ENCODE measurements around the gene RAD9B.
"Not testable (repeated sequence)": the region's sequence is repeated elsewhere in the genome, so short reads cannot be mapped to it uniquely, and the experiment has no call there.

The RAD9B gene

DNA sequence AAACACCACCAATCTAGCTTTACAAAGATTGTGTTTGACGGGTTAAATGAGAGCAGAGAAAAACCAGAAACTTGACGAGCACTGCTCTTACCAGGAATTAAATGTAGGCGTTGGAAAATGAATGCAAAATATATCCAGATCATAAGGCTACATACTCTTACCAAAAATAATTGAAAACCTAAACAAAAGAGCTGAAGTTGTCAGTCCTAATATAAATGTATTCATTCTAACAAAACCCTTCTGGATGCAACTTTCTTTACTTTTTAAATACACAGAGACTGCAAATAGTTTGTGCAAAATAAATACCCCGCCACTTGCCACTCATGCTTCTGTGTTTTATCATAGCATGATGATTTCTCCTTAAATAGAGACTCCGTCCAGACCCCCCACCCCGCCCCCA lies 32.7 kb downstream of the RAD9B start:
- Histone ChIP-seq H3K4me3 (no peak overlapping the region), H4K20me1 (peaks cover 0 to 84% (median 37%) of the 10 kb centered on the region in 11 experiments; a peak in 18 of 22 replicates), H3K9ac (no peak overlapping the region), H3K4me1 (peaks cover 0 to 7% (median 0%) of the 10 kb centered on the region in 10 experiments; a peak in 2 of 20 replicates), H3K27ac (no peak overlapping the region), H3K9me3 (replicated peaks in 1 of 11) (no peaks in the 10 kb centered on the region), H3K4me2 (no peak overlapping the region), H3K36me3 (peaks cover 92 to 100% (median 98%) of the 10 kb centered on the region in 11 experiments), H3K27me3 (no peaks in the 10 kb centered on the region)
- TF ChIP-seq Cebpa-rat (IDR thresholded peaks at IDR 0.05): no peak

DNA sequence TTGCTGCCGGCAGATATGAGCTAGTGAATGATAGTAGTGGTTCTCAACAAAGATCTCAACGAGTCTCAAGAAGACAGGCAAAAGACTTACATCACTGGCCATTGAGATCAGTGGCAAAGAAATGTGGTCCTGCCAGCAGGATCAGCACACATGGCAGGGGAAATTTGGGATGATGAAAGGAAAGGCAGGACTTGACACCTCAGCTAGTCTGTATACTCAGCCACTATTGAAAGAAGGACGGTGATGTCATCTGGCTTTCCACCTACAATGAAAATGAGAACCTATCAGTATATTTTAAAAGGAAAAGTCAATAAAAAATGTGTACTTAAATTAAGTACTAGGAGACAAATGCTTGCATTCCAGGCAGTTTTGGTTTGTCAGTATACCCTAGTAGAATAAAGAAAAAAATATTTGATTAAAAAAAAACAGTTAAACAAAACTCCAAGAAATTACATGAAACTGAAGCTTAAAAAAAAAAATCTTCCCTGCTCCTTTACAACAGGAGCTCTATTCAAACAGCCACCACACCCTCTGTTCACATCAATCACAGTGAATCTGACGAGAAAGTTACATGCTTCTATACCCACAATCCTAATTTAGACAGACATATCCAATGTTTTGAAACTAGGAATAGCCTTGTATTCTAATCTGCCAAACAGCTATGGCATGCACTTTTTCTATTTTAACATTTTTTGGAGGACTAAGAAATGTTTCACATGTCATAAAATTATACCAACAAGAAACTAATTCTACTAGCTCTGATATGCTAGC lies 34.9 kb downstream of the RAD9B start:
- no peak overlapping the region for H3K4me2 ChIP-seq
- H3K4me1 ChIP-seq: peaks cover 0 to 7% (median 0%) of the 10 kb centered on the region in 10 experiments; a peak in 2 of 20 replicates
- H3K36me3 ChIP-seq: peaks cover 95 to 100% (median 98%) of the 10 kb centered on the region in 11 experiments
- no peak for TF ChIP-seq Cebpa-rat (IDR thresholded peaks at IDR 0.05)
- H3K27me3 ChIP-seq: no peaks in the 10 kb centered on the region
- peaks cover 0 to 92% (median 42%) of the 10 kb centered on the region in 11 experiments; a peak in 18 of 22 replicates for H4K20me1 ChIP-seq
- H3K4me3 ChIP-seq: no peak overlapping the region
- no peak overlapping the region for H3K27ac ChIP-seq
- no peak overlapping the region for H3K9ac ChIP-seq
- H3K9me3 ChIP-seq (replicated peaks in 1 of 11): no peaks in the 10 kb centered on the region

DNA sequence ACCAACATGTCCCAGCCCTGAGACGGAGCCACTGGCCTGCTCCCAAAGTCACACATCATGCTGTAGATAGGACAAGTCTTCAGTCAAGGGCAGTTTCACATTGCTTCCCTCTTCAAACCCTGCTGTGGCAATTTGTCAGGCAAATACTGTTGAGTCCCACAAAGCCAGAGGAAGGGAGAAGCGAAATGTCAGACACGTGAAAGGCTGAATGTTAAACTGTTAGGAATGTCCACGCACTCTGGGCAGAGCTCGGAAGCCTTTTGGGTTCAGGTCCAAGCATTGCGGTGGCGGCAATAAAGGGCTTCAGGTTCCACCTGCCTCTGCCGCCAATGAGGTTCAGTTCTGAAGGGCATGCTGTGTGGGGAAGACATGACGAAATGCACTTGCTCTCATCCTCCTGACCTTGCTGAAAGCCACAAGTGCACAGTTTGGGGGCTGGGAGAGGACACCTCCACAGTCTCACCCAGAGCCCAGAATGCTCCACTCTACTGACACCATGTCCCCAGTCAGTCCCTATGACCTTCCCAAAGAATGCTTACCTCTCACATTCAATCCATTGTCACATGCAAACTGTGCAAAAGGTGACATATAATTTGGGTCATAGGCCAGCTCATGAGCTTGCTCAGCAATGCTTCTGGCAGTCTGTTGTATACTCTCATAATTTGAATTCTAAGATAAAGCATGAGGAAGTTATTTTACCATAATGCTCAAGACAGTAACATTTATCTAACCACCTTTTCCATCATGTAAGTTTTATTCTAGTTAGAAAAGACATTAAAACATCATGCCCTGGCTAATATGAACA lies 35.7 kb downstream of the RAD9B start:
- Histone ChIP-seq H3K9me3 (replicated peaks in 1 of 11) (no peaks in the 10 kb centered on the region), H3K4me3 (no peak overlapping the region), H3K4me2 (no peak overlapping the region), H3K9ac (no peak overlapping the region), H3K27me3 (no peaks in the 10 kb centered on the region), H4K20me1 (peaks cover 1 to 91% (median 44%) of the 10 kb centered on the region in 11 experiments; a peak in 19 of 22 replicates), H3K27ac (no peak overlapping the region), H3K4me1 (peaks cover 0 to 5% (median 0%) of the 10 kb centered on the region in 10 experiments; a peak in 5 of 20 replicates), H3K36me3 (peaks cover 95 to 100% (median 98%) of the 10 kb centered on the region in 11 experiments)
- TF ChIP-seq Cebpa-rat (IDR thresholded peaks at IDR 0.05): no peak

DNA sequence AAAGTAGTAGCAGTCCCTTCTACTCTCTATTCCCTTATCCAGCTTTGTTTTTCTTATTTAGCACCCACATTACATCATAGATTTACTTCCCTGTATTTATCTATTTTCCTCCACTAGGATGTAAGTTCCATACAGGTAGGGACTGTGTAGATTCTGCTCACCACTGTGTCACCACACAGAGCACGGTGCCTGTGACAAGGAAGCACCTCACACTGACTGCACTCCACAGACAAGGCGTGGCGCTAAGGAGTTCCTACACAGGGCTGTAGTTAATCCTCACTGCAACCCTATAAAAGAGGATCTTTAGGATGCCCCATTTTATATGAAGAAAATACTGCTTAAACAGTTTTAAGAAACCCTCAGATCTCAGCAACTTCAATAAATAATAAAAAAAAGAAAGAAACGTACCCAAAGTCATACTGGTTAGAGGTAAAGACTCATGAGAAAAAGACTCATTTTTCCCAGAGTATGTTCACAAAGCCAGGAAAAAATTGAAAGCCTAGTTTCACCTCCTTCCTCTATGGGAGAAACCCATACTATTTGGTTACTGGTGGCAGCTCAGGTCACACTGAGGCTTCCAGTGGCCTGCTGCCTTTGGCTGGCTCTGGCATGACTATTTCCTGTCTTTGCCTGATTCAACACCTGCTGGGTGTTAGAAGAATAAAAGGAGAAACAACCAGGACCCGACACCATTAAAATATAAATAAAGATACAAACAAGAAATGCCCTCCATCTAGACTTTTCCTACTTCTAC lies 36.9 kb downstream of the RAD9B start:
- Histone ChIP-seq H3K27ac (no peak overlapping the region), H3K36me3 (peaks cover 95 to 100% (median 99%) of the 10 kb centered on the region in 11 experiments), H4K20me1 (peaks cover 5 to 94% (median 55%) of the 10 kb centered on the region in 11 experiments; a peak in 20 of 22 replicates), H3K4me1 (peaks cover 0 to 8% (median 4%) of the 10 kb centered on the region in 10 experiments; a peak in 5 of 20 replicates), H3K4me2 (no peak overlapping the region), H3K27me3 (no peaks in the 10 kb centered on the region), H3K9ac (no peak overlapping the region; a peak in 1 of 22 replicates), H3K4me3 (no peak overlapping the region), H3K9me3 (replicated peaks in 1 of 11) (no peaks in the 10 kb centered on the region)
- no peak for TF ChIP-seq Cebpa-rat (IDR thresholded peaks at IDR 0.05)

DNA sequence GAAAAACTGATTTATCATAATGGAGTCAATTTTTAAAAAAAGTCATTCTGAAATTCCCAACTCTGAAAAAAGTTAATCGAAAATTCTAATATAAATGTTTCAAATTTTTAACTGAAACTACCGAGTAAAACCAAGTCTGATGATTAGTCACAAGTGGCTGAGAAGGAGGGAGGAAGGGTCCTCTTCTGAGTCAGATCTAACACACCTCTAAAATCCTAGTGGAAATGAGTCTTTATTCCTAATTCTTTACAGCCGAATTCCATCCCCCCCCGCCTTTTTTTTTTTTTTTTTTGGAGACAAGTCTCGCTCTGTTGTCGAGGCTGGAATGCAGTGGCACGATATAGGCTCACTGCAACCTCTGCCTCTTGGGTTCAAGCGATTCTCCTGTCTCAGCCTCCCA lies 37.9 kb downstream of the RAD9B start:
- no peak overlapping the region for H3K27ac ChIP-seq

DNA sequence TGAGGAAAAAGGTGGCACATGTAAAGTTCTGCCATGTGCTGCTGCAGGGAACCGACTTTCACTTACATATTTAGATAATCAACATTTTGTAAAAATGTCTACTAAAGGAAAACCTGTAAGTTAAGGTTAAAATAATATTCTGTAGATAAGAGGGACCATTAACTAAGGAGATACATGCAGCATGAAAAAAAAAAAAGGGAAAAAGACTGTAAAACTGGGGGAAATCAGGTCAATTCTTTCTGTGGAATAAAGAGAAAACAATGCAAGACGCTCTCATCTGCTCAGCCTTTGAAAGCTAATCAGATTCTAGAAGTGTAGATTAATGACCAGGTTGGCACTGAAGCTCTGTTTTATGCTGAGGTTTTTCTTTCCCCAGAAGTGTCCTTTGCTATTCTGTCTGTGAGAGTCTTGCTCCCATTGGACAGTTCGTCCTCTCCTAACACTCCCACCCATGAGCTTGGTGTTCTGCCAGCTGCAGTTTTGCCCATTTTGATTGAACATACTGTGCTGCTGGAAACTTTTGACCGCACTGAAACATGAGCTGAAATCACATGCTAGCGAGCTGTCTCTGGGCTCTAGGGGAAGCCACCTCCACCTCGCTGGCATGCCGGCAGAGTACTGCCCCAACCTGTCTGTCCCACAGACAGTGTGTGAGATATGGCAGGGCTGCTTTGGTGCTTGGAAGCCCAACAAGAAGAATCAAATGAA lies 41.3 kb downstream of the RAD9B start:
- peaks cover 80 to 100% (median 93%) of the 10 kb centered on the region in 11 experiments for H3K36me3 ChIP-seq
- peaks cover 0 to 33% (median 18%) of the 10 kb centered on the region in 10 experiments; a peak in 12 of 20 replicates for H3K4me1 ChIP-seq
- no peaks in the 10 kb centered on the region for H3K9me3 ChIP-seq (replicated peaks in 1 of 11)
- no peak for TF ChIP-seq Cebpa-rat (IDR thresholded peaks at IDR 0.05)
- no peaks in the 10 kb centered on the region for H3K27me3 ChIP-seq
- peaks cover 12 to 94% (median 65%) of the 10 kb centered on the region in 11 experiments; a peak in 19 of 22 replicates for H4K20me1 ChIP-seq
- no peak overlapping the region for H3K4me2 ChIP-seq
- H3K27ac ChIP-seq: peak overlapping the region in 6 of 11 experiments; percentile 4 to 53 (median 16); a peak in 5 of 22 replicates
- no peak overlapping the region for H3K4me3 ChIP-seq
- peak overlapping the region in 1 of 11 experiments; percentile 3; a peak in 3 of 22 replicates for H3K9ac ChIP-seq

More for the DNA sequence above, 37.9 kb downstream of the RAD9B start:
- TF ChIP-seq Cebpa-rat (IDR thresholded peaks at IDR 0.05): no peak
- Histone ChIP-seq H3K9me3 (replicated peaks in 1 of 11) (no peaks in the 10 kb centered on the region), H3K9ac (no peak overlapping the region), H3K4me2 (no peak overlapping the region), H4K20me1 (peaks cover 5 to 88% (median 59%) of the 10 kb centered on the region in 11 experiments; a peak in 20 of 22 replicates), H3K4me3 (no peak overlapping the region), H3K36me3 (peaks cover 95 to 100% (median 98%) of the 10 kb centered on the region in 11 experiments), H3K4me1 (peaks cover 0 to 11% (median 8%) of the 10 kb centered on the region in 10 experiments; a peak in 11 of 20 replicates), H3K27me3 (no peaks in the 10 kb centered on the region)

DNA sequence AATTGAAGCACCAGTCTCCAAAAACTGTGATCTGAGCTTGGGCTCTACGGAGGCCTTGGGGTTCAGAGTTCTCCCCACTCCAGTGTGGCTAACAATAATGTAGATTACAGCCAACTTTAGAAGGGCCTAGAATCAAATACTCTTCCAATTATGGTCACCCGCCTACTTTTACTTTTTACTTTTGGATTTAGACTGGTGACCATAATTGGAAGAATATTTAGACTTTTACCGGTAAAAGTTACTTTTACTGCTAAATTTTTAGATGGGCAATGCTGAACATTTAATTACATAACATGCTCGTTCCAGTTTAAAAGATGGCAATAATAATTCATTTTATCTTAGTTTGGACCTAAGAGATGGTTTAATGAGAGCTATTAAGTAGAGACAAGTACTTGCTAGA lies 41.8 kb downstream of the RAD9B start:
- Histone ChIP-seq H3K9ac (no peak overlapping the region; a peak in 1 of 22 replicates), H3K27ac (peak overlapping the region in 2 of 11 experiments; percentile 3 to 17; a peak in 1 of 22 replicates), H3K9me3 (replicated peaks in 1 of 11) (no peaks in the 10 kb centered on the region), H3K4me3 (no peak overlapping the region), H3K4me1 (peaks cover 0 to 33% (median 18%) of the 10 kb centered on the region in 10 experiments; a peak in 12 of 20 replicates), H3K27me3 (no peaks in the 10 kb centered on the region), H3K4me2 (no peak overlapping the region), H3K36me3 (peaks cover 80 to 100% (median 93%) of the 10 kb centered on the region in 11 experiments), H4K20me1 (peaks cover 17 to 94% (median 65%) of the 10 kb centered on the region in 11 experiments; a peak in 20 of 22 replicates)
- TF ChIP-seq Cebpa-rat (IDR thresholded peaks at IDR 0.05): no peak

DNA sequence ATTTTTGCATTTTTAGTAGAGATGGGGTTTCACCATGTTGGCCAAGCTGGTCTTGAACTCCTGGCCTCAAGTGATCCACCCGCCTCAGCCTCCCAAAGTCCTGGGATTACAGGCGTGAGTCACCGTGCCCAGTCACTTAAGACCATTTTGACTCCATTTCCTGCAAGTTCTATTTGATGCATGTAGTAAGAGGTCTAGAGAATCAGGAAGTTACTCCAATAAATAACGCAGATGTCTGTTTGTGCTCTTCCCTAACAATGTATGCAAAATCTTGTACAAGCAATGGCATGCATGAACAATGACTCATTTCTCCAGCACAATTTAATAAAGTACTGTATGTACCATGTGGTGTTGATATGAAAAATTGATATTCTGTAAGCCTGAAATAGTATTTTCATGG lies 43.1 kb downstream of the RAD9B start:
- H3K27ac ChIP-seq: peak overlapping the region in 4 of 11 experiments; percentile 28 to 50 (median 41); a peak in 6 of 22 replicates
- not testable (repeated sequence) for H3K9ac ChIP-seq; H3K27me3 ChIP-seq; H3K9me3 ChIP-seq (replicated peaks in 1 of 11); H3K4me3 ChIP-seq
- peaks cover 0 to 33% (median 18%) of the 10 kb centered on the region in 10 experiments; a peak in 12 of 20 replicates for H3K4me1 ChIP-seq
- H3K36me3 ChIP-seq: peaks cover 77 to 99% (median 92%) of the 10 kb centered on the region in 11 experiments
- peak overlapping the region in 5 of 11 experiments; percentile 3 to 38 (median 23); a peak in 6 of 22 replicates for H3K4me2 ChIP-seq
- peaks cover 26 to 96% (median 70%) of the 10 kb centered on the region in 11 experiments; a peak in 20 of 22 replicates for H4K20me1 ChIP-seq
